SK-N-SH treated with all-trans-retinoic acid at 6 μM for 48 hours (cell line): ENCODE measurements around the gene COL28A1.
A peak's percentile ranks its signal among the peaks of the same experiment; 100 is the strongest.

Experiments
- ATAC-seq: fragments of 200-7000 bp; cut with Tn5 transposase; 3 replicates; pipeline ENCODE4 v1.9.1; 2020; ENCODE audit warnings: mild to moderate bottlenecking, moderate library complexity
- ARNTL ChIP-seq: fragments of 450-650 bp; formaldehyde crosslinking; IDR thresholded peaks from 2 replicates; pipeline ENCODE4 v1.5.0; 2020; ENCODE audit warnings: low read depth, mild to moderate bottlenecking, moderate library complexity, borderline replicate concordance
- BACH2 ChIP-seq: fragments of 250-450 bp; sonication (Bioruptor Pico); IDR thresholded peaks from 2 replicates; pipeline ENCODE4 v1.9.0; 2021; ENCODE audit warnings: mild to moderate bottlenecking, borderline replicate concordance
- CSDC2 ChIP-seq: fragments of 250-450 bp; sonication (Bioruptor Pico); IDR thresholded peaks from 2 replicates; pipeline ENCODE4 v1.5.0; 2020; ENCODE audit warnings: mild to moderate bottlenecking, moderate library complexity
- ESRRG ChIP-seq: fragments of 250-450 bp; sonication (Bioruptor Pico); IDR thresholded peaks from 2 replicates; pipeline ENCODE4 v1.6.1; 2021; ENCODE audit warnings: mild to moderate bottlenecking
- ISL1 ChIP-seq: fragments of 250-450 bp; sonication (Bioruptor Pico); IDR thresholded peaks from 2 replicates; pipeline ENCODE4 v2.1.2; 2022; ENCODE audit warnings: mild to moderate bottlenecking, moderate library complexity
- OSR1 ChIP-seq: fragments of 250-450 bp; sonication (Bioruptor Pico); IDR thresholded peaks from 2 replicates; pipeline ENCODE4 v1.8.0; 2022; ENCODE audit warnings: moderate library complexity, mild to moderate bottlenecking, inconsistent platforms
- PPARA ChIP-seq: fragments of 250-450 bp; sonication (Bioruptor Pico); IDR thresholded peaks from 2 replicates; pipeline ENCODE4 v1.5.0; 2020; ENCODE audit warnings: mild to moderate bottlenecking, borderline replicate concordance
- RARB ChIP-seq: fragments of 250-450 bp; sonication (Bioruptor Pico); IDR thresholded peaks from 2 replicates; pipeline ENCODE4 v1.8.0; 2021; ENCODE audit warnings: mild to moderate bottlenecking, moderate library complexity
- SNAI2 ChIP-seq: fragments of 250-450 bp; sonication (Bioruptor Pico); IDR thresholded peaks from 2 replicates; pipeline ENCODE4 v1.5.0; 2020; ENCODE audit warnings: mild to moderate bottlenecking, moderate library complexity
- TCF4 ChIP-seq: fragments of 250-450 bp; sonication (Bioruptor Pico); IDR thresholded peaks from 2 replicates; pipeline ENCODE4 v1.8.0; 2021; ENCODE audit warnings: mild to moderate bottlenecking, moderate library complexity, borderline replicate concordance
- TOX ChIP-seq: fragments of 250-450 bp; sonication (Bioruptor Pico); IDR thresholded peaks from 2 replicates; pipeline ENCODE4 v1.8.0; 2021; ENCODE audit warnings: mild to moderate bottlenecking, moderate library complexity, borderline replicate concordance
- ZC3H10 ChIP-seq: fragments of 250-450 bp; sonication (Bioruptor Pico); IDR thresholded peaks from 2 replicates; pipeline ENCODE4 v1.5.1; 2021; ENCODE audit warnings: mild to moderate bottlenecking, moderate library complexity
- ZFP3 ChIP-seq: fragments of 250-450 bp; sonication (Bioruptor Pico); IDR thresholded peaks from 2 replicates; pipeline ENCODE4 v1.5.0; 2020; ENCODE audit warnings: mild to moderate bottlenecking, moderate library complexity
- ZFP30 ChIP-seq: fragments of 450-650 bp; formaldehyde crosslinking; IDR thresholded peaks from 2 replicates; pipeline ENCODE4 v1.5.0; 2022; ENCODE audit warnings: mild to moderate bottlenecking, moderate library complexity
- ZNF565 ChIP-seq: fragments of 450-650 bp; formaldehyde crosslinking; conservative IDR thresholded peaks from 2 replicates; pipeline ENCODE4 v1.5.0; 2020; ENCODE audit warnings: low read depth, mild to moderate bottlenecking, moderate library complexity
- ZNF70 ChIP-seq: fragments of 450-650 bp; formaldehyde crosslinking; IDR thresholded peaks from 2 replicates; pipeline ENCODE4 v1.5.0; 2020; ENCODE audit warnings: mild to moderate bottlenecking, moderate library complexity
- ZNF8 ChIP-seq: fragments of 450-650 bp; formaldehyde crosslinking; IDR thresholded peaks from 2 replicates; pipeline ENCODE4 v1.5.0; 2020; ENCODE audit warnings: mild to moderate bottlenecking, moderate library complexity
- TF ChIP-seq, protein P1 (sequence below): fragments of 250-450 bp; sonication (Bioruptor Pico); IDR thresholded peaks from 2 replicates; pipeline ENCODE4 v1.5.1; 2021; ENCODE audit warnings: mild to moderate bottlenecking, moderate library complexity
- TF ChIP-seq, protein P2 (sequence below): fragments of 250-450 bp; sonication (Bioruptor Pico); IDR thresholded peaks from 2 replicates; pipeline ENCODE4 v1.5.1; 2020; ENCODE audit warnings: low read depth, mild to moderate bottlenecking, moderate library complexity
- TF ChIP-seq, protein P3 (sequence below): fragments of 250-450 bp; sonication (Bioruptor Pico); IDR thresholded peaks from 2 replicates; pipeline ENCODE4 v1.8.0; 2020; ENCODE audit warnings: mild to moderate bottlenecking, moderate library complexity, borderline replicate concordance
- TF ChIP-seq, protein P4 (sequence below): fragments of 250-450 bp; sonication (Bioruptor Pico); IDR thresholded peaks from 2 replicates; pipeline ENCODE4 v1.5.0; 2020; ENCODE audit warnings: mild to moderate bottlenecking, moderate library complexity

COL28A1 gene

DNA sequence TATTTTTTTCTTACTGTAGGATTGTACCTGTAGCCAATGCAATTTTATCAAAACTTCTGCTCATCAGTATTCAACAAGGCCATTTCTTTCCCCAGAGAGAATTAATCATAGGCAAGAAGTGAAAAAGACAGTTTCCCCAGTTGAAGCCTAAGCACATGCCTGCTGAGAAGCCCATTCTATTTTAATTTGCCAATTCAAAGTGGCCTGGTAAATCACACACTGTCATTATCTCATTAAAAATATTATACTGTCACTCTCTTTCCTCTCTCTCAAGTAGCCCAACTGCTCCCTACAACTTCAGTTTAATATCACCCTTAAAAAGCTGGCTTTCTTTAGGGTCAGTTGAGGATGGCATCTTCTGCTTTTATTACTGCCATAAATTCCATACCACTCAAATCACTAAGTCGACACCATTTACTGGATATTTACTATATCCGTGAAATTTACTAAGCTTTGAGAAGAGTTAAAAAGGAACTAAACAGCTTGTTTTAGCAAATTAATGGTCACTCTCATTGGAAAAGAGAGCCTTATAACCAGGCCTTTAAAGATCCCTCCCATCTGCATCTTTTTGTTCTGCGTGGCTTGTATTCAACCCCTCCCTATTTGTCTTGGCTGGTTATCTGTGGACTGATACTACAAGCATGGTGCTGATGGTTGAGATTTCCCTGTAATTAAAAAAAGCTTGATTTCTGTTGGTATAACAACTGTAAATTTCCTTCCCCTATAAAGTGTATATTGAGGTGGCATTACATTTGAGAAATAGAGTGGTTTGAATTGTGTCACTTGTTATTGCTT is 30.6 kb downstream of the COL28A1 start:
- ATAC-seq, result peak; percentile 29; the same call in 1 of the 3 replicates
- TF ChIP-seq TOX, result no peak
- no peak for TF ChIP-seq ARNTL (CRISPR knock-in tag)
- no peak for TF ChIP-seq TCF4 (CRISPR knock-in tag)
- no peak for TF ChIP-seq BACH2 (CRISPR knock-in tag)
- TF ChIP-seq, protein P1, sequence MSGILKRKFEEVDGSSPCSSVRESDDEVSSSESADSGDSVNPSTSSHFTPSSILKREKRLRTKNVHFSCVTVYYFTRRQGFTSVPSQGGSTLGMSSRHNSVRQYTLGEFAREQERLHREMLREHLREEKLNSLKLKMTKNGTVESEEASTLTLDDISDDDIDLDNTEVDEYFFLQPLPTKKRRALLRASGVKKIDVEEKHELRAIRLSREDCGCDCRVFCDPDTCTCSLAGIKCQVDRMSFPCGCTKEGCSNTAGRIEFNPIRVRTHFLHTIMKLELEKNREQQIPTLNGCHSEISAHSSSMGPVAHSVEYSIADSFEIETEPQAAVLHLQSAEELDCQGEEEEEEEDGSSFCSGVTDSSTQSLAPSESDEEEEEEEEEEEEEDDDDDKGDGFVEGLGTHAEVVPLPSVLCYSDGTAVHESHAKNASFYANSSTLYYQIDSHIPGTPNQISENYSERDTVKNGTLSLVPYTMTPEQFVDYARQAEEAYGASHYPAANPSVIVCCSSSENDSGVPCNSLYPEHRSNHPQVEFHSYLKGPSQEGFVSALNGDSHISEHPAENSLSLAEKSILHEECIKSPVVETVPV (CRISPR knock-in tag), result no peak
- TF ChIP-seq, protein P2, sequence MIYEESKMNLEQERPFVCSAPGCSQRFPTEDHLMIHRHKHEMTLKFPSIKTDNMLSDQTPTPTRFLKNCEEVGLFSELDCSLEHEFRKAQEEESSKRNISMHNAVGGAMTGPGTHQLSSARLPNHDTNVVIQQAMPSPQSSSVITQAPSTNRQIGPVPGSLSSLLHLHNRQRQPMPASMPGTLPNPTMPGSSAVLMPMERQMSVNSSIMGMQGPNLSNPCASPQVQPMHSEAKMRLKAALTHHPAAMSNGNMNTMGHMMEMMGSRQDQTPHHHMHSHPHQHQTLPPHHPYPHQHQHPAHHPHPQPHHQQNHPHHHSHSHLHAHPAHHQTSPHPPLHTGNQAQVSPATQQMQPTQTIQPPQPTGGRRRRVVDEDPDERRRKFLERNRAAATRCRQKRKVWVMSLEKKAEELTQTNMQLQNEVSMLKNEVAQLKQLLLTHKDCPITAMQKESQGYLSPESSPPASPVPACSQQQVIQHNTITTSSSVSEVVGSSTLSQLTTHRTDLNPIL (CRISPR knock-in tag), result no peak

DNA sequence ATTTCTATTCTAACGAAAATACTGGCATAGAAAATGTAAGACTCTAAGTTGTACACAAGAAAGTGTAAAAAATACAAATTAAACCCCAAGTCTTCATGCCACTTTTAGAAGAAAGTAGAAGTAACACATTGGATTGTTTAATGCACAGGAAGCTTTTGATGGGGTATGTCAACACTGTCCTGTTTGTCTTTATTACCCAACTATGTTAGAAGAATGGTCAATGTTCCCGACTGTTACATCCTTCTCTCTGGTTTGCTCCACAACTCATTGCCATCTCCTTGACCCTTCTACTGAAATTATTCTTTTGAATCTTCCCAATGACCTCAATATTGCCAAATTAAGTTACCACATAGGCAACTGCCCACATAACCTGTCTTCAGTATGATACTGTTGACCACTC is 35.8 kb downstream of the COL28A1 start:
- ATAC-seq, result no peak
- TF ChIP-seq ZNF565 (CRISPR knock-in tag), result no peak
- TF ChIP-seq ZFP30 (CRISPR knock-in tag), result no peak
- no peak for TF ChIP-seq ZC3H10 (CRISPR knock-in tag)
- TF ChIP-seq OSR1 (CRISPR knock-in tag), result no peak
- TF ChIP-seq, protein P1 (CRISPR knock-in tag), result no peak
- no peak for TF ChIP-seq BACH2 (CRISPR knock-in tag)
- no peak for TF ChIP-seq CSDC2 (CRISPR knock-in tag)
- no peak for TF ChIP-seq ZFP3 (CRISPR knock-in tag)
- no peak for TF ChIP-seq SNAI2 (CRISPR knock-in tag)
- no peak for TF ChIP-seq ZNF70
- TF ChIP-seq PPARA (CRISPR knock-in tag), result no peak
- TF ChIP-seq, protein P2 (CRISPR knock-in tag), result no peak
- no peak for TF ChIP-seq RARB
- no peak for TF ChIP-seq ZNF8
- TF ChIP-seq TCF4 (CRISPR knock-in tag), result no peak
- no peak for TF ChIP-seq ESRRG (CRISPR knock-in tag)
- no peak for TF ChIP-seq ISL1 (CRISPR knock-in tag)
- TF ChIP-seq, protein P3, sequence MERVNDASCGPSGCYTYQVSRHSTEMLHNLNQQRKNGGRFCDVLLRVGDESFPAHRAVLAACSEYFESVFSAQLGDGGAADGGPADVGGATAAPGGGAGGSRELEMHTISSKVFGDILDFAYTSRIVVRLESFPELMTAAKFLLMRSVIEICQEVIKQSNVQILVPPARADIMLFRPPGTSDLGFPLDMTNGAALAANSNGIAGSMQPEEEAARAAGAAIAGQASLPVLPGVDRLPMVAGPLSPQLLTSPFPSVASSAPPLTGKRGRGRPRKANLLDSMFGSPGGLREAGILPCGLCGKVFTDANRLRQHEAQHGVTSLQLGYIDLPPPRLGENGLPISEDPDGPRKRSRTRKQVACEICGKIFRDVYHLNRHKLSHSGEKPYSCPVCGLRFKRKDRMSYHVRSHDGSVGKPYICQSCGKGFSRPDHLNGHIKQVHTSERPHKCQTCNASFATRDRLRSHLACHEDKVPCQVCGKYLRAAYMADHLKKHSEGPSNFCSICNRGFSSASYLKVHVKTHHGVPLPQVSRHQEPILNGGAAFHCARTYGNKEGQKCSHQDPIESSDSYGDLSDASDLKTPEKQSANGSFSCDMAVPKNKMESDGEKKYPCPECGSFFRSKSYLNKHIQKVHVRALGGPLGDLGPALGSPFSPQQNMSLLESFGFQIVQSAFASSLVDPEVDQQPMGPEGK (CRISPR knock-in tag), result no peak
- TF ChIP-seq, protein P4, sequence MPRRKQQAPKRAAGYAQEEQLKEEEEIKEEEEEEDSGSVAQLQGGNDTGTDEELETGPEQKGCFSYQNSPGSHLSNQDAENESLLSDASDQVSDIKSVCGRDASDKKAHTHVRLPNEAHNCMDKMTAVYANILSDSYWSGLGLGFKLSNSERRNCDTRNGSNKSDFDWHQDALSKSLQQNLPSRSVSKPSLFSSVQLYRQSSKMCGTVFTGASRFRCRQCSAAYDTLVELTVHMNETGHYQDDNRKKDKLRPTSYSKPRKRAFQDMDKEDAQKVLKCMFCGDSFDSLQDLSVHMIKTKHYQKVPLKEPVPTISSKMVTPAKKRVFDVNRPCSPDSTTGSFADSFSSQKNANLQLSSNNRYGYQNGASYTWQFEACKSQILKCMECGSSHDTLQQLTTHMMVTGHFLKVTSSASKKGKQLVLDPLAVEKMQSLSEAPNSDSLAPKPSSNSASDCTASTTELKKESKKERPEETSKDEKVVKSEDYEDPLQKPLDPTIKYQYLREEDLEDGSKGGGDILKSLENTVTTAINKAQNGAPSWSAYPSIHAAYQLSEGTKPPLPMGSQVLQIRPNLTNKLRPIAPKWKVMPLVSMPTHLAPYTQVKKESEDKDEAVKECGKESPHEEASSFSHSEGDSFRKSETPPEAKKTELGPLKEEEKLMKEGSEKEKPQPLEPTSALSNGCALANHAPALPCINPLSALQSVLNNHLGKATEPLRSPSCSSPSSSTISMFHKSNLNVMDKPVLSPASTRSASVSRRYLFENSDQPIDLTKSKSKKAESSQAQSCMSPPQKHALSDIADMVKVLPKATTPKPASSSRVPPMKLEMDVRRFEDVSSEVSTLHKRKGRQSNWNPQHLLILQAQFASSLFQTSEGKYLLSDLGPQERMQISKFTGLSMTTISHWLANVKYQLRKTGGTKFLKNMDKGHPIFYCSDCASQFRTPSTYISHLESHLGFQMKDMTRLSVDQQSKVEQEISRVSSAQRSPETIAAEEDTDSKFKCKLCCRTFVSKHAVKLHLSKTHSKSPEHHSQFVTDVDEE (CRISPR knock-in tag), result no peak
